HG02759 (cell line): Measurements from ENCODE around the gene SEMA3B.
"Not testable (repeated sequence)": the region's sequence is repeated elsewhere in the genome, so short reads cannot be mapped to it uniquely, and the experiment has no call there.

Experiments
- ATAC-seq: cut with Tn5 transposase; IDR thresholded peaks from one replicate; pipeline ENCODE4 v1.9.1; 2021; ENCODE audit warnings: mild to moderate bottlenecking, moderate library complexity; ENCODE audit not compliant: unreplicated experiment

SEMA3B gene

GRCh38 chr3:50258029-50258680 lies 10.8 kb upstream of the SEMA3B start:
- ATAC-seq = no peak

DNA sequence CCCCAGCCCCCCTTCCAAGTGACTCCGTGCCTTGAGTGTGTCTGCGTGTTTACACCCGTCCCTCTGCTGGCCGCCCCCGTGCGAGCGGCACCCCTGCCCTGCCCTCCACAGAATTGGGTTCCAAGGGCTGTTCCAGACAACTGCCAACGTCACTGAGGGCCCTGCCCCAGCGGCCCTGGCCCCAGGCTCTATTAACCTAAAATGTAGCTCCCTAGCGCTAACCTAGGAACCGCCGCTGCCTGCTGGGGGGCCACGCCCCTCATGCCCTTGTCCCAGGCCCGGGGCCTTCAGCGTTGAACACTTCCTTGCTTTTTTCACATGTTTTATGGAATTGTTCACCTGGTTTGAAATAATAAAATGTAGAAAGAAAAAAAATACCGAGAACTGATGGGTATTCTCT lies 10.0 kb upstream of the SEMA3B start:
- ATAC-seq = no peak

GRCh38 chr3:50259432-50260026 lies 9.4 kb upstream of the SEMA3B start:
- ATAC-seq = peak; percentile 27

DNA sequence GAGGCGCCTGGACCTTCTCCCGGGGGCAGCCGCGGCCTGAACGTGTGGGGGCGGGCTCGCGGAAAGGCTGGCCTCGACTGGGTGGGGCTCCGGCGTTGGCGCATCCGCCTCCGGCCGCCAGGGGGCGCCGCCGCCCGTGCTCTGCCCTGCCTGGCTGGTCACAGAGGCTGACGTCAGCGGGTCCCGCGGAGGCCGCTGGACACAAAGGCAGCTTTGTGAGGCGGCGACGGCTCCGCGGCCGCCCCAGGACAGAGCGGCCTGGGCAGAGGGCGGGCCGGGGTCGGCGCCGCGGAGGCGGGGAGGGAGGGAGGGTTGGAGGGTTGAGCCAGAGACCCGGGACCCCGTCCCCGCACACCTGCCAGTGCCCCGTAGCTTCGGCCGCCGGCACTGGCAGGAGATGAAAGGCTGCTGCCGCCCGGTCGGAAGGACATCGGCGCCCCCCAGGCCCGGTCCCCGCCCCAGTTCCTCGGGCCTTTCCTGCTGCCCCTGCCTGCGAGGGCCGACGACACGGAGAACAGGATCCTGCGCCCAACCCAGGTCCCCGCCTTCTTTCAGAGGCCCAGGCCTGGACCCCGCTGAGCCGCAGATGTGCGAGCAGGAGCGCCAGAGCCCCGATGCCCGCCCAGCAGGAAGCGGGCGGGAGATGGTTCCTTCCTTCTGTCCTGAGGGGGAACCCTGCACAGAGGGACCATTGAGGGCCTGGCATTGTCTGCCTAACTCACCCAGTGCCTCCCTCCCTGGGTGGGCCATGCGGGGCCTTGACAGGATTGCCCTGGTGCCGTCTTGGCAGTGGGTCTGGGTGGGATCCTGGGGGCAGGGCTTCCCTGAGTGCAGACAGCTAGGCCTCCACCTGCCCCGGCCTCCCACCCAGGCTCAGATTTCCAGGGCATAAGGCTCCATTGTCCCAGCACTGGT lies 8.7 kb upstream of the SEMA3B start:
- peak; percentile 90 for ATAC-seq

- no peak for ATAC-seq
Observed at GRCh38 chr3:50260942-50261441, 8.0 kb upstream of the SEMA3B start.

- no peak for ATAC-seq
Observed at GRCh38 chr3:50261505-50261904, 7.4 kb upstream of the SEMA3B start.

GRCh38 chr3:50262200-50262599 lies 6.7 kb upstream of the SEMA3B start:
- ATAC-seq = not testable (repeated sequence)

DNA sequence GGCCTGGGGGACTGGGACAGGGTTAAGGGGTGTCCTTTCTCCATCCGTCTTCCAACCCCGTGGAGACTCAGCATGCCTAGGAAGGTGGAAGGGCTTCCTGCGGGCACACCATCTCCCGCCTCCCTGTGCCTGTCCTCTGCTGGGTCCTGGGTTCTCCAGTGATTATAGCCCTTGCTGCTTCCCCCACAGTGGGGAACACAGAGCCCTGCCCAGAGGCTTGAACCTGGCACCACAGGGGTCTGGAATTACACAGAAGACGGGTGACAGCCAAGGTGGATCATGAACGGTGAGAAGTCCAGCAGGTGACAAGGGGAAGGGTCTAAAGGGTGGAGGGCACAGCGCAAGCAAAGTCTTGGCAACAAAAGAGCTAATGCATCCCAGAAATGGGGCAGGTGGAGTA lies 6.2 kb upstream of the SEMA3B start:
- no peak for ATAC-seq

DNA sequence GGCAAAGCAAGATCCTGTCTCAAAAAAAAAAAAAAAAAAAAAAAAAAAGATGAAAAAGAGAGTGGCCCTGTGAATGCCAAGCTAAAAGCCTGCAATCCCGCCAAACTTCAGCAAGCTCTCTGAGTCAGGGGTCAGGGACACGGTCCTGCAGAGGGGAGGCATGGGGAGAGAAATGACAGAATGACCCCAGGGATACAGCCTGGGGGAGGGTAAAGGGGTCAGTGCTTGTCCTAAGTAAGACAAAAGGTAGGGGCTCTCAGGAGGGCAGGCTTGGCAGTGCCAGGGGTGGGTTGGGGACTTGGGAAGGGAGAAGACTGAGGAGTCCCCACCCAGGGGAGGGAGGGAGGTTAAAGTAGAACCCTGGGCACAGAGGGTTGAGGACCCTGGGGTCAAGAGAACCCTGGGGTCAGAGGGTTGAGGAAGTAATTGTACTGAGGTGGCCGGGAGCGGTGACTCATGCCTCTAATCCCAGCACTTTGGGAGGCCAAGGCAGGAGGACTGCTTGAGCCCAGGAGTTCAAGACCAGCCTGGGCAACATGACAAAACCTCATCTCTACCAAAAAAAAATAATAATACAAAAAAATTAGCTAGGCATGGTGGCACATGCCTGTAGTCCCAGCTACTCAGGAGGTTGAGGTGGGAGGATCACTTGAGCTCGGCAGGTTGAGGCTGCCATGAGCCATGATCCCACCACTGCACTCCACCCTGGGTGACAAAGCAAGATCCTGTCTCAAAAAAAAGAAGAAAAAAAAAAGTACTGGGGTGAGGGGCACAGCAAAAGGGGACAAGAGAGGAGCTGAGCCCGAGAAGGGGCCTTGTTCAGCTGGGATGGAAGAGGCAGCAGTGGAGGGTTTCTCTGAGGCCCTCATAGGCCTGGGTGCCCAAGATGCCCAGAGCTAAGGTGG lies 5.2 kb upstream of the SEMA3B start:
- ATAC-seq = no peak

DNA sequence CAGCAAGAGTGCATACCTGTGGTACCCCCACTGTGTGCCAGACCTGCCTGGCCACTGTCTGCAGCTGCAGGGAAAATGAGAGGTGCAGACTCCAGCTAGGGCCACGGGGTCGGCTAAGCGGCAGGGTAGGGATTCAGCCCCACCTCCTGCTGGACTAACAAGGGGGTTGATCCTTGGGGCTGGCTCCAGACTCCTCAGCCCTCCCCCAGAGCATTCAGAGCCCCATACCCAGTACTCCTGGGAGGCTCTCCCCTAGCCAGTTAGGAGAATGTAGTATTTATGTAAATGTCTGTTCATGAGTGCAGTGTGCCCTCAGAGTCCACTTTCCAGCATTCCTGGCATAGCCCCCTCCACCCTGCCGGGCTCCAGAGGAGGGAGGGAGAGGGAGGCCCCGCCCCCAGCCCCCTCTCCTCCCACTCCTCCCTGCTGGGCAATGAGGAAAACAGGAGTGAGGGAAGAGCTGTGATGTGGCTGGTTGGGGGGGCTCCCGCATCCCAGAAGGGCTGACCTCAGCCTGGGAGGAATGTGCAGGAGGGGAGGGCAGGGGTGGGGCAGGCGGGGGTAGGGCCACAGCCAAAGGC lies 4.5 kb upstream of the SEMA3B start:
- ATAC-seq = no peak

GRCh38 chr3:50264964-50265485 lies 3.9 kb upstream of the SEMA3B start:
- no peak for ATAC-seq

DNA sequence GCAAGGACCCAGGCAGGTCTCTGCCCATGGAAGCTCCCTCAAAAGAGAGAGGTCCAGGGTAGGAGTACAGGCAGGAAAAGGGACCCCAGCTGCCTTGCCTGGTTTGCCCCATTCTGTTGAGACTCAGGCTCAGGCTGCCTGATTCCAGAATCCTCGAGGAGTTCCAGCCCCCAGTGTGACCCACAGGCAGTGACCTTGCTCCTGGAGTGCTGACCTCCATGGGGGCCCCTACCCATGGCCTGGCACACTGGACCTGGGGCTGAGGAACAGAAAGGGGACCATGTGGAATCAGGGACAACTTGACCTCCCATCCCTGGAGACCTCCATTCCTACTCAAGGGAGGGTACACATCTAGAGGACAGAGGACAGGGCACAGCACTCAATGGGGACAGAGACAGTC lies 3.4 kb upstream of the SEMA3B start:
- no peak for ATAC-seq

DNA sequence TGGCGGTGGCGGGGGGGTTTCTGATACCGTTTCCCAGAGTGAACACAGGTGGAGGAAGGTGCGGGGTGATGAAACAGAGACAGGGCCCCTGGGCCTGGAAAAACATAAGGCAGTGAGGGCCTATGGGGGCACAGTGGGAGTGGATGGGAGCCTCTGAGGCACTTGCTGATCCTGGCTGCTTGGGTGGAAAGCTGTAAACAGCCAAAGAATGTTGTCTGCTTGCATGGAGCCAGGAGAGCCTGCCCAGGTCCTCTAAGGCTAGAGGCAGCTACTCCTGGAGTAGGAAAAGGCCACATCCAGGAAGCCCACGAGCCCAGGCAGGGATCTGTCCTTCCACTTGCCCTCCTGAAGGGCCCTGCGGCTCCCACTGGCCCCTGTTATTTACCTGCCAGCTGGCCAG lies 2.9 kb upstream of the SEMA3B start:
- no peak for ATAC-seq

DNA sequence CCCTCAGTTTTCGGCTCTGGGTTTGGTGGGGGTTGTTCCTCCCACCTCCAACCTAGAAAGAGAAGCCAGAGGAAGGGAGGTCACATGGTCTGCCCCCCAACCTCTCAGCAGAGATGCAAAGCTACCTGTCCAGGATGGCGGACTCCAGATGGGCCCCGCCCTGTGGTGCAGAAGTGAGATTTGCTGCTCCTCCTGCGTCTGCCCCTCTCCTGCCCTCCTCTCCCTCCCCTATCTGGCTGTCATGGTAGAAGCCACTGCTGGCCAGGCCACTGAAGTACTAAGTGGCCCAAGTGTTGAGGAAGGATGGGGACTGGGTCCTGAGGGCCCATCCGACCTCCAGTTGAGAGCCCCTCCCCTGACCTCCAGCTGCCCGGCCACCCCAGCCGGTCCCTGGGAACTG lies 2.1 kb upstream of the SEMA3B start:
- ATAC-seq = no peak

- ATAC-seq = no peak
Observed at GRCh38 chr3:50267280-50267913, 1.6 kb upstream of the SEMA3B start.

- no peak for ATAC-seq
Observed at GRCh38 chr3:50268276-50268675, 671 bp upstream of the SEMA3B start.

DNA sequence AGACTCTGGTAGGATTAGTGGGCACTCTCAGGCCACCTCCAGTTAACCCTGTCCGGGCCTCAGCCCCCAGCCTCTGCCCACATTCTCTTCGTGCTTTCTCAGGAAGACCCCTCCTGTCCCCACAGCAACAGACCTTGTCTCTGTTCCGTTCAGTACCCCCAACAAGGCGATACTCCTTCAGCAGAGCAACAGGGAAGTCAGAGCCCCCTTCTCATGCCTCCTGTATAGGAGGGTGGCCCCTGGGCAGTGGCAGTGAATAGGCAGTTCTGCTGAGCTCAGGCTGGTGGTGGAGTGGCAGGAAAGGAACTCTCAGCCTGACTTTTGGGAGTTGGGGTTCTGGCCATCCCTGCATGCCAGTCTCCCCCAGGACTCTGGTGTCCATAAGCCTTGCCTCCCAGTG lies 513 bp downstream of the SEMA3B start:
- ATAC-seq = no peak

DNA sequence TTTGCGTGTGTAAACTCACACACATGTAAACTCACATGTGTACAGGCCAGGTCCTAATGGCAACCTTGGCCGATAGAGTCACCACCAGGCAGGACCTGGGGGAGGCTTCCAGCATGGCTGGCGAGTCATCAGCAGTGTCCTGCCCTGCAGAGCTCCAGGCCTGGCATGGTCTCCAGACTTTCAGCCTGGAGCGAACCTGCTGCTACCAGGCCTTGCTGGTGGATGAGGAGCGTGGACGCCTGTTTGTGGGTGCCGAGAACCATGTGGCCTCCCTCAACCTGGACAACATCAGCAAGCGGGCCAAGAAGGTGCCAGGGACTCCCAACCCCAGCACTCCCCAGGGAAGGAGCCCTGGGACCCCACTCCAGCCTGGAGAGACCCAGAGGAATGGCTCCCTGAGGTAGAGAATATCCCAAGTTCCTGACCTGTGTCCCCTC lies 1.0 kb downstream of the SEMA3B start:
- ATAC-seq = no peak

DNA sequence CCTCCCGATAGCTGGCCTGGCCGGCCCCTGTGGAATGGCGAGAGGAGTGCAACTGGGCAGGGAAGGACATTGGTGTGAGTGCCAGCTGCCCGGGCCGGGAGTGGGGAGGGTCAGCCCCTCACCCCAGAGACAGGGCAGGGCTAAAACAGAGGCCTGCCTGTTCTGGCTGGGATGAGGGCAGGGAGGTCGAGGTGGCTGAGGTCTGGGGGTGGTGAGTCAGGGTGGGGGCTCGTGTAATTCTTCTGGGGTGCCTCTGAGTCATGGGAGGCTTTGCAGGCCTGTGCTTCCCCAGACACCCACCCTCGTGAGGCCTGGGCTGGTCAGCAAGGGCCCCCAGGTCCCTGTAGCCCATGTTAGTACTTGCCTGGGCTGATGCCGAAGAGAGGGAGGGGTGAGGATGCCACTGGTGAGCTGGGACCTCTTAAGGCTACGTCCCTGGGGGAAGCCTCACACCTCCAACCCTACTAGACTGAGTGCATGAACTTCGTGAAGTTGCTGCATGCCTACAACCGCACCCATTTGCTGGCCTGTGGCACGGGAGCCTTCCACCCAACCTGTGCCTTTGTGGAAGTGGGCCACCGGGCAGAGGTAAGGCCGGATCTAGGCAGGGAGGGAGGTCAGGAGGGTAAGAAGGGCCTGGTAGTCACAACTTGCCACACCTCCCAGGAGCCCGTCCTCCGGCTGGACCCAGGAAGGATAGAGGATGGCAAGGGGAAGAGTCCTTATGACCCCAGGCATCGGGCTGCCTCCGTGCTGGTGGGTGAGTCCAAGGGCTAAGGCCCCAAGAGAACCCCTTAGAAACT lies 1.7 kb downstream of the SEMA3B start:
- ATAC-seq = no peak
